ENCODE data around the gene SSBP4. TPM values are rescaled to one million over a fixed set of nuclear protein-coding genes. Genes with fewer than 3 reads are reported as not detected.

The SSBP4 gene
- total RNA-seq, 1 experiment from 2014 or later = 46.1 TPM

- Histone ChIP-seq H3K27me3 (ENCODE audit: insufficient read depth, low read length) (no peaks in the 10 kb centered on the region; the same call in 1 of the 2 replicates), H3K9ac (ENCODE audit: extremely low read depth, insufficient read length, low read length) (no peak overlapping the region), H4K20me1 (ENCODE audit: control insufficient read depth, insufficient read depth, insufficient read length) (no peaks in the 10 kb centered on the region), H3K4ac (ENCODE audit: low read depth, low read length) (no peak overlapping the region), H3K18ac (ENCODE audit: insufficient read length, low read depth, low read length) (no peak overlapping the region), H2BK5ac (ENCODE audit: insufficient read length, low read length) (no peak overlapping the region), H4K8ac (replicated peaks; ENCODE audit: insufficient read length, low read depth, low read length) (no peak overlapping the region), H3K9me3 (ENCODE audit: control insufficient read depth, low read depth, low read length) (no peaks in the 10 kb centered on the region), H3K4me2 (ENCODE audit: insufficient read depth, insufficient read length, low read length) (peak overlapping the region; percentile 25), H3K79me1 (ENCODE audit: insufficient read depth, low read depth, low read length, poor library complexity, severe bottlenecking) (no peaks in the 10 kb centered on the region), H3K56ac (ENCODE audit: insufficient read length, low read depth, low read length) (no peak overlapping the region), H2BK12ac (ENCODE audit: insufficient read length, low read depth, low read length) (no peak overlapping the region), H3T11ph (ENCODE audit: low read length) (no peak overlapping the region), H2BK15ac (ENCODE audit: low read depth, low read length) (no peak overlapping the region), H2AFZ (ENCODE audit: low read length) (no peak overlapping the region), H3K4me1 (ENCODE audit: insufficient read depth, low read length) (peaks cover 4% of the 10 kb centered on the region; the same call in 1 of the 2 replicates), H3K27ac (ENCODE audit: insufficient read length, low read depth, low read length) (no peak overlapping the region), H2AK5ac (ENCODE audit: insufficient read length, low read length) (no peak overlapping the region), H4K5ac (ENCODE audit: insufficient read length, low read depth, low read length) (no peak overlapping the region), H4K91ac (ENCODE audit: insufficient read length, low read depth, low read length) (no peak overlapping the region), H3K14ac (ENCODE audit: insufficient read depth, low read length) (no peak overlapping the region), H3K23ac (ENCODE audit: insufficient read length, low read depth, low read length) (no peak overlapping the region), H3K23me2 (ENCODE audit: insufficient read length, low read depth, low read length, poor library complexity, severe bottlenecking) (peaks cover 14% of the 10 kb centered on the region), H3K79me2 (ENCODE audit: insufficient read depth, low read length) (no peaks in the 10 kb centered on the region), H2BK20ac (ENCODE audit: low read depth, low read length, poor library complexity, severe bottlenecking) (no peak overlapping the region), H2BK120ac (ENCODE audit: low read depth, low read length, poor library complexity, severe bottlenecking) (no peak overlapping the region)
- peaks cover 0 to 5% (median 0%) of the 10 kb centered on the region in 3 experiments; a peak in 1 of 7 replicates for H3K36me3 Mint-ChIP-seq (ENCODE audit: insufficient read depth in 1 of 3, low read depth in 3 of 3)
- TF ChIP-seq, protein P1, sequence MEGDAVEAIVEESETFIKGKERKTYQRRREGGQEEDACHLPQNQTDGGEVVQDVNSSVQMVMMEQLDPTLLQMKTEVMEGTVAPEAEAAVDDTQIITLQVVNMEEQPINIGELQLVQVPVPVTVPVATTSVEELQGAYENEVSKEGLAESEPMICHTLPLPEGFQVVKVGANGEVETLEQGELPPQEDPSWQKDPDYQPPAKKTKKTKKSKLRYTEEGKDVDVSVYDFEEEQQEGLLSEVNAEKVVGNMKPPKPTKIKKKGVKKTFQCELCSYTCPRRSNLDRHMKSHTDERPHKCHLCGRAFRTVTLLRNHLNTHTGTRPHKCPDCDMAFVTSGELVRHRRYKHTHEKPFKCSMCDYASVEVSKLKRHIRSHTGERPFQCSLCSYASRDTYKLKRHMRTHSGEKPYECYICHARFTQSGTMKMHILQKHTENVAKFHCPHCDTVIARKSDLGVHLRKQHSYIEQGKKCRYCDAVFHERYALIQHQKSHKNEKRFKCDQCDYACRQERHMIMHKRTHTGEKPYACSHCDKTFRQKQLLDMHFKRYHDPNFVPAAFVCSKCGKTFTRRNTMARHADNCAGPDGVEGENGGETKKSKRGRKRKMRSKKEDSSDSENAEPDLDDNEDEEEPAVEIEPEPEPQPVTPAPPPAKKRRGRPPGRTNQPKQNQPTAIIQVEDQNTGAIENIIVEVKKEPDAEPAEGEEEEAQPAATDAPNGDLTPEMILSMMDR (conservative IDR thresholded peaks at IDR 0.05) = no peak
- H3K27ac Mint-ChIP-seq = no peak overlapping the region
- no peak for DNase-seq
- H3K4me1 Mint-ChIP-seq = peaks cover 33 to 61% of the 10 kb centered on the region in 2 experiments
- peaks cover 59% of the 10 kb centered on the region for H3K27me3 Mint-ChIP-seq (ENCODE audit: low read depth)
- H3K4me3 Mint-ChIP-seq = peak overlapping the region; percentile 53 to 78
- WGBS (ENCODE audit: extremely low coverage, insufficient read length, low lambda C conversion rate) = no CpG with 5 or more reads among the region's 39 CpGs
- no peaks in the 10 kb centered on the region; a peak in 2 of 5 replicates for H3K9me3 Mint-ChIP-seq
Measured at GRCh38 chr19:18418483-18419194, 559 bp upstream of the SSBP4 start.

Data from H9 (cell line).